ENCODE data around the gene UNC13D.

UNC13D gene

GRCh38 chr17:75835654-75835987 is 8.6 kb downstream of the UNC13D start:
- ATAC-seq, result no peak; the same call in 2 of the 3 replicates
- TF ChIP-seq PPARA (CRISPR knock-in tag; IDR thresholded peaks at IDR 0.05; ENCODE audit: borderline replicate concordance) (no peak), ZNF8 (CRISPR knock-in tag; IDR thresholded peaks at IDR 0.05) (no peak), ZNF70 (CRISPR knock-in tag; IDR thresholded peaks at IDR 0.05) (no peak), GLIS3 (CRISPR knock-in tag; IDR thresholded peaks at IDR 0.05) (no peak), CSDC2 (CRISPR knock-in tag; IDR thresholded peaks at IDR 0.05) (no peak), OSR1 (CRISPR knock-in tag; IDR thresholded peaks at IDR 0.05) (no peak), ARNTL (CRISPR knock-in tag; IDR thresholded peaks at IDR 0.05; ENCODE audit: borderline replicate concordance, low read depth) (no peak), ESRRG (CRISPR knock-in tag; IDR thresholded peaks at IDR 0.05) (no peak), ZFP30 (CRISPR knock-in tag; IDR thresholded peaks at IDR 0.05) (no peak), RARB (CRISPR knock-in tag; IDR thresholded peaks at IDR 0.05) (no peak), ZC3H10 (CRISPR knock-in tag; IDR thresholded peaks at IDR 0.05) (no peak)
- TF ChIP-seq, protein P1, sequence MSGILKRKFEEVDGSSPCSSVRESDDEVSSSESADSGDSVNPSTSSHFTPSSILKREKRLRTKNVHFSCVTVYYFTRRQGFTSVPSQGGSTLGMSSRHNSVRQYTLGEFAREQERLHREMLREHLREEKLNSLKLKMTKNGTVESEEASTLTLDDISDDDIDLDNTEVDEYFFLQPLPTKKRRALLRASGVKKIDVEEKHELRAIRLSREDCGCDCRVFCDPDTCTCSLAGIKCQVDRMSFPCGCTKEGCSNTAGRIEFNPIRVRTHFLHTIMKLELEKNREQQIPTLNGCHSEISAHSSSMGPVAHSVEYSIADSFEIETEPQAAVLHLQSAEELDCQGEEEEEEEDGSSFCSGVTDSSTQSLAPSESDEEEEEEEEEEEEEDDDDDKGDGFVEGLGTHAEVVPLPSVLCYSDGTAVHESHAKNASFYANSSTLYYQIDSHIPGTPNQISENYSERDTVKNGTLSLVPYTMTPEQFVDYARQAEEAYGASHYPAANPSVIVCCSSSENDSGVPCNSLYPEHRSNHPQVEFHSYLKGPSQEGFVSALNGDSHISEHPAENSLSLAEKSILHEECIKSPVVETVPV (CRISPR knock-in tag; IDR thresholded peaks at IDR 0.05), result no peak
- TF ChIP-seq, protein P2, sequence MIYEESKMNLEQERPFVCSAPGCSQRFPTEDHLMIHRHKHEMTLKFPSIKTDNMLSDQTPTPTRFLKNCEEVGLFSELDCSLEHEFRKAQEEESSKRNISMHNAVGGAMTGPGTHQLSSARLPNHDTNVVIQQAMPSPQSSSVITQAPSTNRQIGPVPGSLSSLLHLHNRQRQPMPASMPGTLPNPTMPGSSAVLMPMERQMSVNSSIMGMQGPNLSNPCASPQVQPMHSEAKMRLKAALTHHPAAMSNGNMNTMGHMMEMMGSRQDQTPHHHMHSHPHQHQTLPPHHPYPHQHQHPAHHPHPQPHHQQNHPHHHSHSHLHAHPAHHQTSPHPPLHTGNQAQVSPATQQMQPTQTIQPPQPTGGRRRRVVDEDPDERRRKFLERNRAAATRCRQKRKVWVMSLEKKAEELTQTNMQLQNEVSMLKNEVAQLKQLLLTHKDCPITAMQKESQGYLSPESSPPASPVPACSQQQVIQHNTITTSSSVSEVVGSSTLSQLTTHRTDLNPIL (CRISPR knock-in tag; IDR thresholded peaks at IDR 0.05; ENCODE audit: low read depth), result no peak
- TF ChIP-seq, protein P3, sequence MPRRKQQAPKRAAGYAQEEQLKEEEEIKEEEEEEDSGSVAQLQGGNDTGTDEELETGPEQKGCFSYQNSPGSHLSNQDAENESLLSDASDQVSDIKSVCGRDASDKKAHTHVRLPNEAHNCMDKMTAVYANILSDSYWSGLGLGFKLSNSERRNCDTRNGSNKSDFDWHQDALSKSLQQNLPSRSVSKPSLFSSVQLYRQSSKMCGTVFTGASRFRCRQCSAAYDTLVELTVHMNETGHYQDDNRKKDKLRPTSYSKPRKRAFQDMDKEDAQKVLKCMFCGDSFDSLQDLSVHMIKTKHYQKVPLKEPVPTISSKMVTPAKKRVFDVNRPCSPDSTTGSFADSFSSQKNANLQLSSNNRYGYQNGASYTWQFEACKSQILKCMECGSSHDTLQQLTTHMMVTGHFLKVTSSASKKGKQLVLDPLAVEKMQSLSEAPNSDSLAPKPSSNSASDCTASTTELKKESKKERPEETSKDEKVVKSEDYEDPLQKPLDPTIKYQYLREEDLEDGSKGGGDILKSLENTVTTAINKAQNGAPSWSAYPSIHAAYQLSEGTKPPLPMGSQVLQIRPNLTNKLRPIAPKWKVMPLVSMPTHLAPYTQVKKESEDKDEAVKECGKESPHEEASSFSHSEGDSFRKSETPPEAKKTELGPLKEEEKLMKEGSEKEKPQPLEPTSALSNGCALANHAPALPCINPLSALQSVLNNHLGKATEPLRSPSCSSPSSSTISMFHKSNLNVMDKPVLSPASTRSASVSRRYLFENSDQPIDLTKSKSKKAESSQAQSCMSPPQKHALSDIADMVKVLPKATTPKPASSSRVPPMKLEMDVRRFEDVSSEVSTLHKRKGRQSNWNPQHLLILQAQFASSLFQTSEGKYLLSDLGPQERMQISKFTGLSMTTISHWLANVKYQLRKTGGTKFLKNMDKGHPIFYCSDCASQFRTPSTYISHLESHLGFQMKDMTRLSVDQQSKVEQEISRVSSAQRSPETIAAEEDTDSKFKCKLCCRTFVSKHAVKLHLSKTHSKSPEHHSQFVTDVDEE (CRISPR knock-in tag; IDR thresholded peaks at IDR 0.05), result no peak
- TF ChIP-seq, protein P4, sequence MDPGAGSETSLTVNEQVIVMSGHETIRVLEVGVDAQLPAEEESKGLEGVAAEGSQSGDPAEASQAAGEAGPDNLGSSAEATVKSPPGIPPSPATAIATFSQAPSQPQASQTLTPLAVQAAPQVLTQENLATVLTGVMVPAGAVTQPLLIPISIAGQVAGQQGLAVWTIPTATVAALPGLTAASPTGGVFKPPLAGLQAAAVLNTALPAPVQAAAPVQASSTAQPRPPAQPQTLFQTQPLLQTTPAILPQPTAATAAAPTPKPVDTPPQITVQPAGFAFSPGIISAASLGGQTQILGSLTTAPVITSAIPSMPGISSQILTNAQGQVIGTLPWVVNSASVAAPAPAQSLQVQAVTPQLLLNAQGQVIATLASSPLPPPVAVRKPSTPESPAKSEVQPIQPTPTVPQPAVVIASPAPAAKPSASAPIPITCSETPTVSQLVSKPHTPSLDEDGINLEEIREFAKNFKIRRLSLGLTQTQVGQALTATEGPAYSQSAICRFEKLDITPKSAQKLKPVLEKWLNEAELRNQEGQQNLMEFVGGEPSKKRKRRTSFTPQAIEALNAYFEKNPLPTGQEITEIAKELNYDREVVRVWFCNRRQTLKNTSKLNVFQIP (CRISPR knock-in tag; IDR thresholded peaks at IDR 0.05; ENCODE audit: borderline replicate concordance, low read depth), result no peak

- ATAC-seq, result peak; percentile 68
- TF ChIP-seq TOX (CRISPR knock-in tag; IDR thresholded peaks at IDR 0.05; ENCODE audit: borderline replicate concordance) (no peak), GLIS3 (CRISPR knock-in tag; IDR thresholded peaks at IDR 0.05) (no peak), ZFP3 (CRISPR knock-in tag; IDR thresholded peaks at IDR 0.05) (no peak), CSDC2 (CRISPR knock-in tag; IDR thresholded peaks at IDR 0.05) (no peak), BACH2 (CRISPR knock-in tag; IDR thresholded peaks at IDR 0.05; ENCODE audit: borderline replicate concordance) (no peak), PPARA (CRISPR knock-in tag; IDR thresholded peaks at IDR 0.05; ENCODE audit: borderline replicate concordance) (no peak), SNAI2 (CRISPR knock-in tag; IDR thresholded peaks at IDR 0.05) (no peak)
- TF ChIP-seq, protein P3 (CRISPR knock-in tag; IDR thresholded peaks at IDR 0.05), result no peak
- TF ChIP-seq, protein P5, sequence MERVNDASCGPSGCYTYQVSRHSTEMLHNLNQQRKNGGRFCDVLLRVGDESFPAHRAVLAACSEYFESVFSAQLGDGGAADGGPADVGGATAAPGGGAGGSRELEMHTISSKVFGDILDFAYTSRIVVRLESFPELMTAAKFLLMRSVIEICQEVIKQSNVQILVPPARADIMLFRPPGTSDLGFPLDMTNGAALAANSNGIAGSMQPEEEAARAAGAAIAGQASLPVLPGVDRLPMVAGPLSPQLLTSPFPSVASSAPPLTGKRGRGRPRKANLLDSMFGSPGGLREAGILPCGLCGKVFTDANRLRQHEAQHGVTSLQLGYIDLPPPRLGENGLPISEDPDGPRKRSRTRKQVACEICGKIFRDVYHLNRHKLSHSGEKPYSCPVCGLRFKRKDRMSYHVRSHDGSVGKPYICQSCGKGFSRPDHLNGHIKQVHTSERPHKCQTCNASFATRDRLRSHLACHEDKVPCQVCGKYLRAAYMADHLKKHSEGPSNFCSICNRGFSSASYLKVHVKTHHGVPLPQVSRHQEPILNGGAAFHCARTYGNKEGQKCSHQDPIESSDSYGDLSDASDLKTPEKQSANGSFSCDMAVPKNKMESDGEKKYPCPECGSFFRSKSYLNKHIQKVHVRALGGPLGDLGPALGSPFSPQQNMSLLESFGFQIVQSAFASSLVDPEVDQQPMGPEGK (CRISPR knock-in tag; IDR thresholded peaks at IDR 0.05; ENCODE audit: borderline replicate concordance), result no peak
- TF ChIP-seq, protein P2 (CRISPR knock-in tag; IDR thresholded peaks at IDR 0.05; ENCODE audit: low read depth), result no peak
Observed at GRCh38 chr17:75834928-75835653, 9.1 kb downstream of the UNC13D start.

Data from SK-N-SH treated with all-trans-retinoic acid at 6 μM for 48 hours (cell line).